Gastroesophageal sphincter (tissue), 3 donors: ENCODE measurements around the gene WNT10A.

Source experiments
- EP300 ChIP-seq: sonication (generic); formaldehyde crosslinking; IDR thresholded peaks from one replicate; pipeline ENCODE4 v1.6.1; 2017; ENCODE audit warnings: antibody characterized with exemption, mild to moderate bottlenecking
- POLR2AphosphoS5 ChIP-seq: sonication (generic); formaldehyde crosslinking; IDR thresholded peaks from one replicate; pipeline ENCODE4 v1.6.1; 2017; ENCODE audit warnings: antibody characterized with exemption
- TF ChIP-seq, protein P1 (sequence below), 4 experiments: fragments of 200-600 bp in 2 of 4; fragments of 450-650 bp in 2 of 4; sonication (generic) in 1 of 4; IDR thresholded peaks; one replicate each; pipeline ENCODE4 v1.5.1; 2017 to 2019; ENCODE audit warnings: antibody characterized with exemption in 4 of 4, mild to moderate bottlenecking in 2 of 4, moderate library complexity in 2 of 4

DNA sequence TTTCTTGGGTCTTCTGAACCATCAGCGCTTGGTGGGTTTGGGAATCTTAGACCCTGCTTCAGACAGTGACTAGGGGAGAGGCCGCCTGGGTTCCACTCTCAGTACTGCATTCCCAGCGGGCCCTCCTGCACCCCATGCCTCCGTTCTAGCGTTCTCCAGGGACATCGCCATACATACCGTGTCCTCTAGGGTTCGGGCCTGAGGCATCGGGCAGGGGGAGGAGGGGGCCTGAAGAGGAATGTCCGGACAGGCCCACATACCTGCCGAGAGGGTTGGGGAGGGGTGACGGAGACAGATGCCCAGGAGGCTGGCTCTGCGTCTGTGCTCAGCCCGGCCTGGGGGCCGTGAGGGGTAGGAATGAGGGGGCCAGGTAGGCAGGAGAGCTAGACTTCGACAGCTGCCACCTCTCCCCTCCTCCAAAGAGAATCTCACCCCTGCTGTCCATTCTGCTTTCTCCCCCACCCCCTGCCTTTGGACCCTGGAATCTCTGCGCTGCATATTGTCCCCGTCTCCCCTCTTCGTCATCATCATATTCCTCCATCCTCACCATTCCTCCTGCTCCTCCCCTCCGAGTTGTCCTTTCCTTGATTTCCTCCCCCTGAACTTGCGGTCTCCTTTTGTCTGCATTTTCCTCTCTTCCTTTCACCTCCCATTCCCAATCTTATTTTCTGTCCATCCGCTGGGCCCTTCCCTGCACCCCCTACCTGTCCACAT lies 7.8 kb upstream of the WNT10A start:
- TF ChIP-seq, protein P1, sequence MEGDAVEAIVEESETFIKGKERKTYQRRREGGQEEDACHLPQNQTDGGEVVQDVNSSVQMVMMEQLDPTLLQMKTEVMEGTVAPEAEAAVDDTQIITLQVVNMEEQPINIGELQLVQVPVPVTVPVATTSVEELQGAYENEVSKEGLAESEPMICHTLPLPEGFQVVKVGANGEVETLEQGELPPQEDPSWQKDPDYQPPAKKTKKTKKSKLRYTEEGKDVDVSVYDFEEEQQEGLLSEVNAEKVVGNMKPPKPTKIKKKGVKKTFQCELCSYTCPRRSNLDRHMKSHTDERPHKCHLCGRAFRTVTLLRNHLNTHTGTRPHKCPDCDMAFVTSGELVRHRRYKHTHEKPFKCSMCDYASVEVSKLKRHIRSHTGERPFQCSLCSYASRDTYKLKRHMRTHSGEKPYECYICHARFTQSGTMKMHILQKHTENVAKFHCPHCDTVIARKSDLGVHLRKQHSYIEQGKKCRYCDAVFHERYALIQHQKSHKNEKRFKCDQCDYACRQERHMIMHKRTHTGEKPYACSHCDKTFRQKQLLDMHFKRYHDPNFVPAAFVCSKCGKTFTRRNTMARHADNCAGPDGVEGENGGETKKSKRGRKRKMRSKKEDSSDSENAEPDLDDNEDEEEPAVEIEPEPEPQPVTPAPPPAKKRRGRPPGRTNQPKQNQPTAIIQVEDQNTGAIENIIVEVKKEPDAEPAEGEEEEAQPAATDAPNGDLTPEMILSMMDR (IDR thresholded peaks at IDR 0.05) = no peak
- TF ChIP-seq POLR2AphosphoS5 (no peak), EP300 (no peak)
